Pericardium fibroblast (primary cell): ENCODE measurements around the gene RNASE8. TPM values are rescaled to one million over a fixed set of nuclear protein-coding genes. Genes with fewer than 3 reads are reported as not detected.

Source experiments
- total RNA-seq: library from RNA; depleted of rRNA; stranded (reverse); fragments of >200 nt; gene quantifications from 2 replicates; pipeline ENCODE4 v1.2.3, GENCODE V29; 2015

The RNASE8 gene
- total RNA-seq, result not detected in 2 replicates

GRCh38 chr14:21057803-21058675 lies at the start of gene RNASE8:
Gene RNASE8 (plus strand): TSS chr14:21057822. CDS start chr14:21057893, 71 bp downstream.

GRCh38 chr14:21024585-21025370 lies 32.8 kb upstream of the RNASE8 start, which contains the start of gene NDRG2:
Gene NDRG2 (minus strand): TSS chr14:21025061. CDS start chr14:21023315, 1,746 bp downstream.

GRCh38 chr14:21029917-21030316 lies 27.7 kb upstream of the RNASE8 start, which contains the start of gene TPPP2:
Gene TPPP2 (plus strand): TSS chr14:21030217. CDS start chr14:21030582, 365 bp downstream.

GRCh38 chr14:21034707-21035106 lies 22.9 kb upstream of the RNASE8 start, which contains the start of gene RNASE13:
Gene RNASE13 (minus strand): TSS chr14:21034807. CDS start chr14:21034288, 519 bp downstream.

GRCh38 chr14:21041676-21042433 lies 15.8 kb upstream of the RNASE8 start, which contains the start of gene RNASE7:
Gene RNASE7 (plus strand): TSS chr14:21042362. CDS start chr14:21042993, 631 bp downstream.

GRCh38 chr14:21070083-21070609 lies 12.5 kb downstream of the RNASE8 start, which contains the start of gene ARHGEF40:
Gene ARHGEF40 (plus strand): TSS chr14:21070304. CDS start chr14:21070397, 93 bp downstream.

GRCh38 chr14:21098076-21098891 lies 40.7 kb downstream of the RNASE8 start, which contains the start of gene ZNF219:
Gene ZNF219 (minus strand): TSS chr14:21098655. CDS start chr14:21093591, 5,064 bp downstream.

GRCh38 chr14:21100931-21101330 lies 43.3 kb downstream of the RNASE8 start, which contains the start of gene TMEM253:
Gene TMEM253 (plus strand): TSS chr14:21101066. CDS start chr14:21101344, 278 bp downstream.

Other genes starting within 250 kb of the RNASE8 start
- not detected in 2 replicates for gene RNASE3, start 166.4 kb upstream of the RNASE8 start, total RNA-seq
- not detected in 2 replicates for gene RNASE2, start 102.3 kb upstream of the RNASE8 start, total RNA-seq
- gene METTL17, start 67.8 kb upstream of the RNASE8 start, total RNA-seq, result 62.7 and 74.7 TPM in 2 replicates
- gene SLC39A2, start 58.5 kb upstream of the RNASE8 start, total RNA-seq, result not detected in 2 replicates
- 26.8 and 27.2 TPM in 2 replicates for gene NDRG2, start 32.8 kb upstream of the RNASE8 start, total RNA-seq
- gene TPPP2, start 27.6 kb upstream of the RNASE8 start, total RNA-seq, result not detected in 2 replicates
- gene RNASE13, start 23.0 kb upstream of the RNASE8 start, total RNA-seq, result not detected in 2 replicates
- gene RNASE7, start 15.5 kb upstream of the RNASE8 start, total RNA-seq, result not detected in 2 replicates
- gene ARHGEF40, start 12.5 kb downstream of the RNASE8 start, total RNA-seq, result 32.8 and 38.5 TPM in 2 replicates
- 8.6 and 17.2 TPM in 2 replicates for gene ZNF219, start 40.8 kb downstream of the RNASE8 start, total RNA-seq
- not detected in 2 replicates for gene TMEM253, start 43.2 kb downstream of the RNASE8 start, total RNA-seq
- not detected in 2 replicates for gene OR5AU1, start 98.2 kb downstream of the RNASE8 start, total RNA-seq
- 411 and 489 TPM in 2 replicates for gene HNRNPC, start 211.6 kb downstream of the RNASE8 start, total RNA-seq
- gene RPGRIP1, start 222.3 kb downstream of the RNASE8 start, total RNA-seq, result 0.12 and 0.17 TPM in 2 replicates